ENCODE measurements around the gene MEIOSIN.
"Not testable (repeated sequence)": the region's sequence is repeated elsewhere in the genome, so short reads cannot be mapped to it uniquely, and the experiment has no call there.

MEIOSIN gene

GRCh38 chr19:45739498-45740439, 6.5 kb downstream of the MEIOSIN start:
- no peak for TF ChIP-seq CTCF (IDR thresholded peaks at IDR 0.05; ENCODE audit: control extremely low read depth, extremely low read depth, low read depth, missing control alignments)
- DNase-seq (ENCODE audit: extremely low spot score), result no peak
- ChIA-PET CTCF (interaction anchor here (1.5 to 1.8 kb wide), 3 partner anchors 10 to 77 kb away, joined by 3 to 4 read pairs (median 4); no protein-coding TSS in a partner anchor), POLR2A (no interaction called here)

- CTCF ChIA-PET, result interaction anchor here (1.5 to 1.6 kb wide), 2 partner anchors 13 to 56 kb away, joined by 3 to 6 read pairs; no protein-coding TSS in a partner anchor
- POLR2A ChIA-PET, result no interaction called here
- no peak for TF ChIP-seq CTCF (IDR thresholded peaks at IDR 0.05; ENCODE audit: control extremely low read depth, extremely low read depth, low read depth, missing control alignments)
- DNase-seq (ENCODE audit: extremely low spot score), result no peak
Measured at GRCh38 chr19:45742969-45743368, 9.7 kb downstream of the MEIOSIN start.

GRCh38 chr19:45745606-45746005, 12.4 kb downstream of the MEIOSIN start:
- ChIA-PET POLR2A (no interaction called here), CTCF (interaction anchor here (0.9 to 2.3 kb wide), 3 partner anchors 10 to 24 kb away, joined by 3 to 8 read pairs (median 4); partner anchors contain the start of gene SIX5)
- no peak for TF ChIP-seq CTCF (IDR thresholded peaks at IDR 0.05; ENCODE audit: control extremely low read depth, extremely low read depth, low read depth, missing control alignments)
- no peak for DNase-seq (ENCODE audit: extremely low spot score)

GRCh38 chr19:45746866-45747265, 13.6 kb downstream of the MEIOSIN start:
- ChIA-PET POLR2A (no interaction called here), CTCF (no interaction called here)
- no peak for TF ChIP-seq CTCF (IDR thresholded peaks at IDR 0.05; ENCODE audit: control extremely low read depth, extremely low read depth, low read depth, missing control alignments)
- DNase-seq (ENCODE audit: extremely low spot score), result peak; percentile 3

- POLR2A ChIA-PET, result no interaction called here
Measured at GRCh38 chr19:45747513-45747912, 14.3 kb downstream of the MEIOSIN start.

GRCh38 chr19:45751483-45751882, 18.2 kb downstream of the MEIOSIN start:
- CTCF ChIA-PET, result interaction anchor here (4.5 kb wide), 1 partner anchor 17 kb away, joined by 30 read pairs; the partner anchor contains the start of gene SIX5
- DNase-seq (ENCODE audit: extremely low spot score); POLR2A ChIA-PET: not testable (repeated sequence)

More at GRCh38 chr19:45747513-45747912, 14.3 kb downstream of the MEIOSIN start:
- DNase-seq (ENCODE audit: extremely low spot score), result peak; percentile 4
- TF ChIP-seq CTCF (IDR thresholded peaks at IDR 0.05; ENCODE audit: control extremely low read depth, extremely low read depth, low read depth, missing control alignments), result no peak
- CTCF ChIA-PET, result no interaction called here

- DNase-seq (ENCODE audit: extremely low spot score), result no peak
- POLR2A ChIA-PET, result no interaction called here
- TF ChIP-seq CTCF (IDR thresholded peaks at IDR 0.05; ENCODE audit: control extremely low read depth, extremely low read depth, low read depth, missing control alignments), result no peak
- CTCF ChIA-PET, result interaction anchor here (1.6 to 4.5 kb wide), 2 partner anchors 16 to 47 kb away, joined by 4 to 30 read pairs; partner anchors contain the start of gene SIX5
Measured at GRCh38 chr19:45752639-45753038, 19.4 kb downstream of the MEIOSIN start.
